ENCODE results near the gene DNAJC7.
A peak's percentile ranks its signal among the peaks of the same experiment; 100 is the strongest.

DNAJC7 gene, protein sequence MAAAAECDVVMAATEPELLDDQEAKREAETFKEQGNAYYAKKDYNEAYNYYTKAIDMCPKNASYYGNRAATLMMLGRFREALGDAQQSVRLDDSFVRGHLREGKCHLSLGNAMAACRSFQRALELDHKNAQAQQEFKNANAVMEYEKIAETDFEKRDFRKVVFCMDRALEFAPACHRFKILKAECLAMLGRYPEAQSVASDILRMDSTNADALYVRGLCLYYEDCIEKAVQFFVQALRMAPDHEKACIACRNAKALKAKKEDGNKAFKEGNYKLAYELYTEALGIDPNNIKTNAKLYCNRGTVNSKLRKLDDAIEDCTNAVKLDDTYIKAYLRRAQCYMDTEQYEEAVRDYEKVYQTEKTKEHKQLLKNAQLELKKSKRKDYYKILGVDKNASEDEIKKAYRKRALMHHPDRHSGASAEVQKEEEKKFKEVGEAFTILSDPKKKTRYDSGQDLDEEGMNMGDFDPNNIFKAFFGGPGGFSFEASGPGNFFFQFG

DNA sequence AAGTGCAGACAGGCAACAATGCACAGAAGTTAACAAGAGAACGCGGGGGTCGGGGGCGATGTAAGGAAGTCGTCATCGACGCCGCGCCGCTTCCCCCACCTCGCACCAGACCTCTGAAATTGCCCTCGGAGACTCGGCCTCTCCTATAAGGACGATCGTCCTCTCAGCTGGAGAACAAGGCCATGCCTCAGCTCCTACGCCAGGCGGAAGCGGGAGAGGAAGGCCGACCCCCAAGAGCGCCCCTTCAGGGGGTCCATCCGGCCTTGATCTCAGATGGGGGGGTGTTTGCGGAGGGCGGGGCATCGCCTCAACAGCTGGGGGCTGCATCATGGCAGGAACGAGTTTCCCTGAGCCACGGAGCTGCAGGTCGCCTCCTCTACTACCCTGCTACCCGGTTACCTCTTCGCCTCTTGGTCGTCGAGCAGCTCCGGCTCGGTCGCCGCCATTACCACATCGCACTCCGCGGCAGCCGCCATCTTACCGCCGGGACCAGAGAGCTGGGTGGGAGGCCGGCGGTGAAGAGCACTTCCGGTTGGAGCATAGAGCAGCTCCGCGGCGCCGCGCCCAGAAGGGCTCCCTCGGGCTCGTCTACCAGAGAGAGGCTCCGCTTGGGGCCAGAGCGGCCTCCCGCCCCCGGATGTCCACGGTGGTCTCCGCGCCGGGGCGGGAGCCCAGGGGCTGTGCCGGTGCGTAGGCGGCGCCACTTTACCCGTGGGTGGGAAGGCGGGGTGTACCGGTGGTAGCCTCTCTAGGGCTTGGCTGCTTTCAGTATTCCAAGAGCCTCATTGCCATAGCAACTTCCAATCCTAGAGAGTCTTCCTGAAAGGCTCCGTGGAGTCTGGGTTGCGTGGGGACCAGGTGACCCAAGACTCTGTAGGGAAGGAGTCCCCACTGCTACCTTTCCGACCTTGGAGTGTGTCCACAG is at the start of gene DNAJC7:
TSS of gene DNAJC7 (minus strand) at position 499 of the 925 bp plus-strand sequence. CDS start at position 476, 23 bp downstream.
- peak; percentile 90 to 97 for DNase-seq

DNA sequence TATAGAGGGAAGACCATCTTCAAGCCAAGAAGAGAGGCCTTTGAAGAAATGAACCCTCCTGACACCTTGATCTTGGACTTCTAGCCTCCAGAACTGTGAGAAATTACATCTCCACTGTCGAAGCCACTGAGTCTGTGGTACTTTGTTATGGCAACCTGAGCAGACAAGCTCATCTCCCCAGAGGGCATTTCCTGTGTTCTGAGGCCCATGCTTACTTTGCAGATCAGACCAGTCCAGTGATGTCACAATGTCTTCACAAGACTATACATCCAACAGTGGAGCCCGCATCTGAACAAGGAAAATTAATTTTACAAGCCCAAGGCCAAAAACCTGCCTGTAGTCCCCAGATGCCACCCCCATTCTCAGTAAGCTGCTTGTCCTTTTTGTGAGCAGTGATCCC is 48.0 kb upstream of the DNAJC7 start:
- DNase-seq, result no peak

DNA sequence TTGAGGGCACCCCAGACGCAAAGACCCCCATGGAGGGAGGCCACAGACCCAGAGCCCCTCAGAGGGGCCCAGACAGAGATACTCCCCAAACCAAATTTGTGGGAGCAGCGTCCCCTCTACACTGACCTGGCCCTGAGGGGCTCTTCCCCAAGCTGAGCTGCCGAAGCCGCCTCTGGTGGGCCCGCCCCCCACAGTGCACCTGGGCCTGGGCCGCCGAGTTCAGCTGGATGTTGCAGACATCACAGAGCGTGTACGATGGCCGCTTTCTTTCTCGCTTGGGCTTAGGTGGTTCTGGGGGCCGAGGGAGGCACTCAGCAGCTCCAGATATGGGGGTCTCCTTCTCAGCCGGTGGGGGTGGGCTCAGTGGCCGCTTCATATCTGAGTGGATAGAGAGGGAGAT is 45.4 kb upstream of the DNAJC7 start:
- DNase-seq, result no peak

DNA sequence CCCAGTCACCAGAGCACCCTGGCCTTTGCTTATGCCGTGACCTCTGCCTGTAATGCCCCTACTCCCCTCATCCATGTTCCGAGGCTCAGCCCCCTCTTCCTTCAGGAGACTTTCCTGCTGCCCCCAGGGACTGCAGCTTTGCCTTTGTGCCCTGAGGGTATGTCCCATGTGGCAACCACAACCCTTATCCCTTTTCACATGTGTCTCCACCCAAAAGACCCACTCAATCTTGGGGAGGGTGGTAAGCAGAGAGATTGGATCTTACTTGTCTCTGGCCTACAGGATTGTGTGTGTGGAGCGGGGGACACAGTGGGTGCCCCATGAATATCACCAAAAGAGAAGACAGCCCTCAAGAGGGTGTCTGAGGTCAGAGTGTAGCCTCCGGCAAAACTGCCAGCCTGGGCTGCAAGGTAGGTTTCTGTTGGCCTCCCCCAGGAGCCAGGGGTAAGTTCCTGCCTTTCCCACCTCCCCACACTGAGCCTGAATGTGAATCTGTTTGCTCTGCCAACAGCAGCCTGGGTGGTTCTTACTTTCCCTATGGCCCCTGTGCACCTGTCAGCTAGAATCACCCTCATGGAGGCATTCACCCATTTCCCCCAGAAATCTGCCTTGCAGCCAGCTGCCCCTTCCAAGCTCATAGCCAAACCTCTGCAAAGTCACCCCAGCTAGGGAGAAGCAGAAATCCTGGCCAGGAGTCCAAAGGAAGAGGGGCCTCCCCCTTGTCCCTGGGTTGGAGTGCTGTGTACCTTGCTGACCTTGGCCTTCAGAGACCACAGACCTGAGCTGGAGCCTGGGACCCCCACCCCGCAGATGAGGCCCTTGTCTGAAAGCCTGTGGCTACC is 44.6 kb upstream of the DNAJC7 start:
- DNase-seq, result peak; percentile 37 to 39

DNA sequence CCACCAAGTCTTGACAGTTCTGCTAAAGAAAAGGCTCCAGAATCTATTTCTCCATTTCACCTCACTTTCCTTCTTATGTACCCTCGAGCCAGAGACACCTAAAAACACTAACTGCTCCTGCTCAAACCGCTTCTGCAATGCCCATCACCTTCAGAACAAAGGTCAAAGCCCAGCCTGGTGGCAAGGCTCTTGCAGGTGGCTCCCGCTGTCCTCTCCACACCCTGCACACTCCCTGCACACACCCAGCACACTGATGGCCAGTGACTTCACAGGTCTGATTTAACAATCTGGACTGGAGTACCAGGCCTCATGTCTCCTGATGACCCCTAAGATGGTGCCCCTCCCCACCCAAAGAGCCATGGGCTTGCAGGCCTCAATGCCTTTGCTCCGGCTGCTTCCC is 43.0 kb upstream of the DNAJC7 start:
- DNase-seq, result no peak

DNA sequence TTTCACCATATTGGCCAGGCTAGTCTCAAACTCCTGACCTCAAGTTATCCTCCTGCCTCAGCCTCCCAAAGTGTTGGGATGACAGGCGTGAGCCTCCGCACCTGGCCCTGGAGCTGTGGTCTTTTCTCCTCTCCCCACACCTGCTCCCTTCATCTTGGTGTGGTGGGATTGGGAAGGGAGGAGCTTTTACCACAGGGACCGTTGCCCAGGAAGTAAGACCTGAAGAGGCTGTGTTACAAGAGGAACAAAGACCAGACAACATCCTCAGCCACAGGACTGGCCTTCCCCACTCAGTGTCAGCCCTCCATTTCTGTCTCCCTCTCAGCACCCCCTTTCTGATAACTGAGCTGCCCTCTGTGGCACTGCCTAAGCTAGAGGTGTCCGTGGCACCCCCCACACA is 42.6 kb upstream of the DNAJC7 start:
- no peak for DNase-seq

DNA sequence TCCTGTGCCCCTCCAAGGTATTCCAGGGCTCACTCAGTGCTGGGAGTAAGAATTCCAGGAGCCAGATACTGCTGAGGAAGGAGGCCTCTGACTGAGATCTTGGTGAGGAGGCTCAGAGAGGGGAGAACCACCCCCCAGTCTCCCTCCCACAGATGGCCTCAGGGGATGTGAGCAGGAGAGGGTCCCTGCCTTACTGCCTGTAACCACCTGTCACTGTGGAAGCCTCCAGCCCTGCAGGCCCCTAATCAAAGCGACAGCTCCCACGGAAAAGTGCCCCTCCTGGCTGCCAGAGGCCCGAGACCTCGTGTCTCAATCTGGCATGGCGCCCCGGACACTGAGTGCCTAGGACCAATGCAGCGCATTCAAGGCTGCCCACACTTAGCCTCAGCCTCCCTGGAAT is 40.8 kb upstream of the DNAJC7 start:
- no peak for DNase-seq

DNA sequence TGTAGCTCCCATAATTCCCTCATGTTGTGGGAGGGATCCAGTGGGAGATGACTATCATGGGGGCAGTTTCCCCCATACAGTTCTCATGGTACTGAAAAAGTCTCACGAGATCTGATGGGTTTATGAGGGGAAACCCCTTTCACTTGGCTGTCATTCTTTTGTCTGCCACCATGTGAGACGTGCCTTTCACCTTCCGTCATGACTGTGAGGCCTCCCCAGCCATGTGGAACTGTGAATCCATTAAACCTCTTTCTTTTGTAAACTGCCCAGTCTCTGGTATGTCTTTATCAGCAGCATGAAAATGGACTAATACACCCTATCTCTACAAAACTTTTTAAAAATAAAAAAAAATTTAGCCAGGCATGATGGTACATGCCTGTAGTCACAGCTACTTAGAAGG is 39.4 kb upstream of the DNAJC7 start:
- DNase-seq, result no peak

DNA sequence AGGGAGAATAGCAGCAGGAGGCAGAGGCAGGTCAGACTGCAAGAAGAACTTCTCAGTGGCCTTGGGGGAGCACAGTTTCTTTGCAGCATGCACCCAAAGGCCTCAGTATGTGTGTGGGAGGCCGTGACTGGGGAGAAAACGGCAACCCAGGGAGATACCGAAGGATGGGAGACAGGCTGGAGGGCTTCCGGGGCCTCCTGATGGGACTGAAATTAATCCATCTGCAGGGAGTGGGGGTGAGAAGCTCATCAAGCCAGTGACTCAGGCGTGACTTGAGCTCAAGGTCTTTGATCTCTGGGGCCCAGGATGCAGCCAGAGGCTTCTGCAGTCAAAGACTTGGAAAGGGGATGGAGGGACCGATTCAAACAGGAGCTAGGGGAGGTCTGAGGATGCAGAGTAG is 38.3 kb upstream of the DNAJC7 start:
- DNase-seq, result no peak

DNA sequence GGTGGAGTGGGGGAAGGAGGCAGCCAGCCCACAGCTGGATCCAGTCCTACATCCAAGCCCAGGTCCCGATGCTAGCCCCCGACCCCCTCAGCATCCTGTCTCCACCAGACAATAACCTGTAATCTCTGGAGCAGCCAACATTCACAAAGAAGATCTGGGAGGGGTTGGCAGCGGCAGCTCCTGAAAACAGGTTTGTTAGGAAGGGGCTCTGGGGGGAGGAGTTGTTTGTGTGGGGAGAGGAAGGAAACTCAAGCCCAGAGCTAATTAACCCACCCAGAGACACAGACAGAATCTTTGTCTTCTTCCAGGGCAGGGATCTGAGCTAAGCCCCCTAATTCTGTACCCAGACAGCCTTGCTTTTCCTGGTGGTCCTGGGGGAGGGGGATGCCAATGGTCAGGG is 37.8 kb upstream of the DNAJC7 start:
- no peak for DNase-seq

DNA sequence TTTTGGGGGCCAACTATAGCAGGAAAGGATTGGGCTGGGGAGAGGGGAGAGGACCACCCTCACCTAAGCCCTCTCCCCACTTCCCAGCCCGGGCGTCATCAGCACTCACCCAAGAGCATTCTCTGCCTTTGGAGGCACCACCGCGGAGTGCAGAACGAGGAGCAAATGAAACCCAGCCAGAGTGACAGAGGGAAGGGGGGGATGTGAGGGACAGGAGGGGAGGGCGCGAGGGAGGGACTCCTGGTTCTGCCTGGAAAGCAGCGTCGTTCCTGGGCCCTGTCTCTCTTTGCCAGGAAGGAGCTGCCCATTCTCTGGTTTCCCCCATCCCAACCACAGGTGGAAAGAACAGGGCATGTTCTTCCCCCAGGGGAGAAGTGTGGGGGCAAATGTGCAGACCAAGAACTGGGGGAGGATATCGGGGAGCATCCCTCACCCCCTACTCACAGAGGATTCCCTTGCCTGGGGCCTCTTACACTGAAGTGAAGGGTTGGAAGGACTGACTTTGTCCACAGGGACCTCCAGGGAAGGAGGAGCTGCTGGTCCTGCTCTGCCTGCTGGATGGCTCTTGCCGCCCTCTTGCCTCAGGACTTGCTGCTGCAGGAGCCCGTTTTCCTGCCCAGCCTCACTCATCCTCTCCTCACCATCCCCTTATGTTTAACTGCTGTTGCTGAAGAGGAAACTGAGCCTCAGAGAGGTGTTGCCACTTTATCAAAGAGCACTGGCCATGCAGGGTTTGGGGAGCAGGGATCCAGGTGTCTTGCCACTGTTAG is 36.7 kb upstream of the DNAJC7 start:
- DNase-seq, result no peak

DNA sequence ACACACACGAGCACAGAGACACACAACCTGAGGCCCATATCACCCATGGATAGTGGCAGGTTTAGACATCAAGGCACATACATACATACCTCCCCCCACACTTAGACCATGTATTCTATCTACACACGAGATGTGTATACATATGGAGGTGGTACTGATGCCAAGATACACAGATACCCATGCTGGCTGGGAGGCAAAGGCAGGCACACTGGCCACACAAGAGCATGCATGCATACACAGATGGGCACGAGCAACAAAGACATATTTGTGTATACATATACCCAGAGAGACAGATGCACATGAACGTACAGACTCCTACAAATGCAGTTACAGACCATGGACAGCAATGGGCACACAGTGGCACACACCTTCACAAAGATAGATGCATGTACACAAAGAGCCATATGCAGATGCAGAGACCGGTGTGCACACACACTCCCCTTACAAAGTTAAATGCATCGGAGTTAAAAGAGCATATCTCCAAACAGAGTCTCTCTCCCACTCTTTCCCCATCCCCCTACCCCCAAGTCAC is 35.2 kb upstream of the DNAJC7 start:
- DNase-seq, result no peak

DNA sequence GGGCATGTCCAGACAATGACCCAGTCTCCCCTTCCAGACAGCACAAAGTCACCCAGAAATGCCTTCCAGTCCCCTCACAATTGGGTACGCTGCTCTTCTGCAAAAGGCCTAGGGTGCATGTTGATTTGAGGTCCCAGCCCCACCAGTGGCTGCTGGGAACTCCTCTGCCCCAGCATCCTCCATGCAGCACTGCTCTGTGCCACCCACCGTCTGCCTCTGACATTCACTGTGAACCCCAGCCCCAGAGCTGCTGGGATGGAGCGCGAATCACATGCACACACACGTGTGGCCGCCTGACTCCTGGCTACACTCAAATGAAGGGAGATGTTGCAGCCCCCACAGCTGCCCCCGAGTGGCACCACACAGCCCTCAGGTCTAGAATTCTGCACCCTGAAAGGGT is 34.4 kb upstream of the DNAJC7 start:
- DNase-seq, result no peak

DNA sequence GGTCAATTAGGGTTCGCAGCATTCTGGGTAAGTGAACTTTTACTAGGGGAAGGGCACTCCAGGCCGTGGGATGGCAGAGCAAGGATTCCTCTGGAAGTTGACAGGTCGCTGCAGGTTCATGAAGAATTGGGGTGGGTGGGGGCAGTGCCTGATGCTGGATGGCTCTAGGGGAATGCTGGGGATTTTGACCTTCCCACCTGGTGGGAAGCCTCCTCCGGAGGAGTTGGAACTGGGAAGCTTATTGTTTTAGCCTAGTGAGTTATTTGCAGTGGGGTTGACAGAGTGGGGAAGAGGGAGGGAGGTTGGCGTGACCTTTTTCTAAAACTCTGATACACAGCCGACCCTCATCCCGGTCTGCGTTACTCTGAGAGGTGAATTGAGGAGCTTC is 33.8 kb upstream of the DNAJC7 start:
- DNase-seq, result no peak

DNA sequence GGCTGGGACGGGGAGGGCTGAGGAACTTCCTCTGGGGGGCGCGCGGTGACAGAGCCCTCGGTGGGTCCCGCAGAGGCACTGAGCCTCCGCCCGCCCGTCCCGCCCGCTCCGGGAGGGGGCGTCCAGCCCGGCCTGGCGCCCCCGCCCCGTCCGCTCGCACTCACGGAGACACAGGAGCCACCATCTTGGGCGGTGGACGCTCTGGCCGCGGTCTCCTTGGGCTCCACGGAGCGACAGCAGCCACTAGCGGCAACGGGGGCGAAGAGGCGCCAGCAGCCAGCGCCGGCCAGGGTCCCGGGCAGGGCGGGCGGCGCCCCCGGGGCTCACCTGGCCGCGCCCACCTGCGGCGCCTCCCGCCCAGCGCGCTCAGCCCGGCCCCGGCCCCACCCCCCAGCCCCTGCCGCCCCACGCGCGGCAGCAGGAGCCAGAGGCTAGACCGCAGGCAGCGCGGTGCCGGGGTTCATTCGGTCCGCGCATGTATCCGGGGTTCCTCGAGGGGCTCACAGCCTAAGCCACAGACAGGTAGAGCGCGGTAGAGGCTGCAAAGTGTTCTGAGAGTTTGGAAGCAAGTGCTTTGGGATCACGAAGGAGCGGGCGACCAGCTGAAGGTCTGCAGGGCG is 33.3 kb upstream of the DNAJC7 start, which contains the start of gene C17orf113:
TSS of gene C17orf113 (minus strand) at position 209 of the 620 bp plus-strand sequence. CDS start 7,225 bp downstream, outside the sequence.
- DNase-seq, result peak; percentile 18 to 85

DNA sequence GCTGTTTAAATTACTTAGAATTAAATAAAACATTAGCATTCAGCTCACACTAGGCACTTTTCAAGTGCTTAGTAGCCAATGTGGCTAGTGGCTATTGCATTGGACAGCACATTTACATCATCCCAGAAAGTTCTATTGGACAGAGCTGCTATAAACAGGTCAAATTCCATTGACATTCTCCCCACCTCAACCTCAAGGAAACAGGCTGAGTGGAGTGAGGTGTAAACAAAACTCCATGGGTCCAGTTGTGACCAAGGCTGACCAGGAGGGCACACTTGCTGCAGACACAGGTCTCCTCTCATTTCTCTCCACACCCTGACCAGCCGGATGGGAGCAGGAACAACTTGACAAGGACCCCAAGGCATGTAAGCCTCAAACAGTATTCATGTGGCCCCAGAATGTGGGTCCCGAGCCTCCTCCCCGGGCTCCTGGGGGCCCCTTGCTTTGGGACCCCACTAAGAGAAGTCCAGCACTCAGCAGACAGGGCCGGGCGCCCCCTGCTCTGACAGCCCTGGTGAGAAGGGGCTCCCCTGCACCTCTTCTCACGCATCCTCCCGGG is 32.7 kb upstream of the DNAJC7 start:
- DNase-seq, result peak in 1 of 2 experiments; percentile 49

DNA sequence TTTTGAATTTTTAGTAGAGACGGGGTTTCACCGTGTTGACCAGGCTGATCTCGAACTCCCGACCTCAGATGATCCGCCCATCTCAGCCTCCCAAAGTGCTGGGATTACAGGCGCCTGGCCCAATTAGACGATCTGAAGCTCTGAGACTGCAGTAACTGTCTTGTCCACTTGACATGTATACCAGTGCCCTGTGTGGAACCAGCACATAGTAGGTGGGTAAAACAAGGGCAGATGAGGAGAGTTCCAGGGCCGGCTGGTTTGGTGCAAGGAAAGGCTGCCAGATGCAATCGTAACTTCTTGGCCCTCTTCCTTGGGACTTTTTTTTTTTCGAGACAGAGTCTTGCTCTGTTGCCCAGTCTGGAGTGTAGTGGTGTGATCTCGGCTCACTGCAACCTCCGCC is 30.1 kb upstream of the DNAJC7 start:
- no peak for DNase-seq

DNA sequence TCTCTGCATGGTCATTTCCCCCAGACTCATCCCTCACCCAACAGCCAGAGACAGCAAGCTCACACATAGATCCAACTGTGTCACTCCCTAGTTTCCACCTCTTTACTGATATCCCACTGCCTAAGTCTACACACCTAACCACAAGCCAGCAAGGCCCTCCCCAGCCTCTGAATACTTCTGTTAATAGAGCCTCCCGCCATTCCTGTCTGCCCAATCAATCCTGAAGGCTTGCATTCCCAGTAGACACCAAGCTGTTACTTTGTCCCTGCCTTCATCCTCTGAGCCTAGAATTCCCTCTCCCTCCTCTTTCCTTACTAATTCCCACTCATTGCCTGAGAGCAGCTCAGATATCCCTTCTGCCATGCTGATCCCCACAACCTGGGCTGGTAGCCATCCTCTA is 28.5 kb upstream of the DNAJC7 start:
- DNase-seq, result no peak

DNA sequence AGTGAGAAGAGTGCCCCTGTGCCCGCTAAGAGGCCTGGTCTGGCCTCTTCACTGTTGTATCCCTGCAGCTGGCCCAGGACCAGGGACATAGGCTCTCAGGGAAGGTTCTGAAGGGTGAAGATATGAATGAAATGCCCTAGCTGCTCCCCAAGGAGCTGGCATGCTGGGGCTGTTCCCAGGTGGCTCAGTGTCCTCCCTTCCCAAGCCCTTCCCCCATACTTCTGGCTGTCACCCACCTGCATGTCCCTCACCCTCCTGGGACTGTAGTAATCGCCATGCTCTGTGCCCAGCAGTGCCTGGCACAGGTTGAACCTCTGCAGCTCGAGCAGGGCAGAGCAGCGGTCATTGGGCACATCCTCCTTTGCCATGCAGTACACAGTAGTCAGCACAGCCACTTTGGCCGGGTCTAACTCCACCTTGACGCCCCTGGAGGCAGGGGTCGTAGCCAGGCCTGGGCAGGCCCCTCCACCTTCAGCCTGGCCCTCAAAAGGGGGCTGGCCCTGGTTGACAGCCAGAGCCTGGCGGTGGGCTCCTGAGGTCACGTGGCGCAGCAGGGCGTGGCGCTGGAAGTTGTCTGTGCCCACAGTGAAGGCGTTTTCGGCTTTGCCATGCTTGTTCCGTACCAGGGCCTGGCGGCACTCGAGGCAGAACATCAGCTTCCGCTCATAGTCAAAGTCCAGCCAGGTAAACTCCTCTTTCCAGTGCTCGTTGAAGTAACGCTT is 25.5 kb upstream of the DNAJC7 start:
- no peak for DNase-seq

DNA sequence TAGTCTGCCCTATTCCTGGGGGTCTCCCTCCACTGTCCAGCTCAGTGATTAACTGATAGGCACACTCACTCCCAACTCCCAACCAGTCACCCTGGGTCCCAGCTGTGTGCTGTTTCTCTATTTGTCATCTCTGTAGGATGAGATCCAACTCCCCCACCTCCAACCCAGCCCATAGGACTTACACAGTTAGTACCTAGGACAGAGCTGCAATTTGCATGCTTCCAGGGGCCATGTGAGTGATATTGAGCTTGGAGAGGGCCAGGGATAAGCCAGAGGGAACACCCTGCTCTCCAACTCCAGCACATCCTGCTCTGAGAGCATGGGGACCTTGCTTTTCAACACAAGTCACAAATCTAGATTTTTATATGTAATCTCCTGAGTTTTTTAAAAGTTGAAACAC is 24.4 kb upstream of the DNAJC7 start:
- no peak for DNase-seq
